Measurements from ENCODE around the gene NLGN1.

The NLGN1 gene

DNA sequence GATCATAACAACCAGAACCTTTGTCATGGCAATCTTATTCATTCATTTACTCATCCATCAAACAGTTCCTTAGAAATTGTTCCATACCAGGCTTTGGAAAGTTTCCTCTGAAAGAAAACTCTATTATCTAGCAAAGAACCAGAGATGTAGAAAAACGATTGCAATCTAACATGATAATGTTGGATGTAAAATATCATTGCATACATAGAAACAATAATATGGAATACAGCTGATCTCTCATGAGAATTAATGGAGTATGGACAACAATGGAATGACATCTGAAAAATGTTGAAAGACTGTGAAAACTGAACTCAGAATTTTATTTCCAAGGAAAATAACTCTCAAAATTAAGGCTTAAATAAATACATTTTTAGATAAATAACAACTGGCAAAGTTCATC lies 665.4 kb downstream of the NLGN1 start:
- H3K36me3 ChIP-seq (ENCODE audit: low read depth): no peaks in the 10 kb centered on the region
- H3K27ac ChIP-seq (ENCODE audit: poor library complexity, severe bottlenecking): no peak overlapping the region
- H3K9me3 ChIP-seq (ENCODE audit: severe bottlenecking): no peaks in the 10 kb centered on the region
- DNase-seq (ENCODE audit: low spot score) (no peak), ATAC-seq (ENCODE audit: low read depth) (no peak)
- no peak overlapping the region for H3K4me3 ChIP-seq (ENCODE audit: severe bottlenecking)
- TF ChIP-seq, protein P1, sequence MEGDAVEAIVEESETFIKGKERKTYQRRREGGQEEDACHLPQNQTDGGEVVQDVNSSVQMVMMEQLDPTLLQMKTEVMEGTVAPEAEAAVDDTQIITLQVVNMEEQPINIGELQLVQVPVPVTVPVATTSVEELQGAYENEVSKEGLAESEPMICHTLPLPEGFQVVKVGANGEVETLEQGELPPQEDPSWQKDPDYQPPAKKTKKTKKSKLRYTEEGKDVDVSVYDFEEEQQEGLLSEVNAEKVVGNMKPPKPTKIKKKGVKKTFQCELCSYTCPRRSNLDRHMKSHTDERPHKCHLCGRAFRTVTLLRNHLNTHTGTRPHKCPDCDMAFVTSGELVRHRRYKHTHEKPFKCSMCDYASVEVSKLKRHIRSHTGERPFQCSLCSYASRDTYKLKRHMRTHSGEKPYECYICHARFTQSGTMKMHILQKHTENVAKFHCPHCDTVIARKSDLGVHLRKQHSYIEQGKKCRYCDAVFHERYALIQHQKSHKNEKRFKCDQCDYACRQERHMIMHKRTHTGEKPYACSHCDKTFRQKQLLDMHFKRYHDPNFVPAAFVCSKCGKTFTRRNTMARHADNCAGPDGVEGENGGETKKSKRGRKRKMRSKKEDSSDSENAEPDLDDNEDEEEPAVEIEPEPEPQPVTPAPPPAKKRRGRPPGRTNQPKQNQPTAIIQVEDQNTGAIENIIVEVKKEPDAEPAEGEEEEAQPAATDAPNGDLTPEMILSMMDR (IDR thresholded peaks at IDR 0.05; ENCODE audit: poor library complexity, severe bottlenecking): no peak
- H3K27me3 ChIP-seq (ENCODE audit: insufficient read depth, poor library complexity, severe bottlenecking): no peaks in the 10 kb centered on the region
- H3K4me1 ChIP-seq (ENCODE audit: insufficient read depth, poor library complexity, severe bottlenecking): no peaks in the 10 kb centered on the region

DNA sequence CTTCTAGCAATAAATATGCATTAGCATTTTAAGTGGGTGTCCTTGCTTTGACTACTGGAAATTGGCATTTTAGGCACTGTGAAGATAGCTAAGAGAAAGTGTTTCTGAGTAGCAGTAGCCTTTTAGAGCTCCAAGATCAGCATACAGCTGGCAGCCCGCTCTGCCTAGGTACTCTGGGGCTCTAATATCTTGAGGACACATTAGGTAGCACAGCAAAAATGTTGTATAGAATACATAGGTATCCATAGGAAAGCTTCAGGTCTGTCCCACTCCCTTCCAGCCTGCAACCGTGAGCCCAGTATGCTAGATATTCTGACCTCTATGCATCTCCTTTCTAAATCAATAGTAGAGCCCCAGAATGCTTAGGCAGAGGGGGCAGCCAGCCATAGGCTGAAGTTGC lies 670.5 kb downstream of the NLGN1 start:
- Histone ChIP-seq H3K27me3 (ENCODE audit: insufficient read depth, poor library complexity, severe bottlenecking) (no peaks in the 10 kb centered on the region), H3K4me3 (ENCODE audit: severe bottlenecking) (no peak overlapping the region), H3K36me3 (ENCODE audit: low read depth) (no peaks in the 10 kb centered on the region), H3K4me1 (ENCODE audit: insufficient read depth, poor library complexity, severe bottlenecking) (no peaks in the 10 kb centered on the region), H3K27ac (ENCODE audit: poor library complexity, severe bottlenecking) (no peak overlapping the region), H3K9me3 (ENCODE audit: severe bottlenecking) (no peaks in the 10 kb centered on the region)
- TF ChIP-seq, protein P1 (IDR thresholded peaks at IDR 0.05; ENCODE audit: poor library complexity, severe bottlenecking): no peak
- no peak for DNase-seq (ENCODE audit: low spot score)
- ATAC-seq (ENCODE audit: low read depth): no peak

DNA sequence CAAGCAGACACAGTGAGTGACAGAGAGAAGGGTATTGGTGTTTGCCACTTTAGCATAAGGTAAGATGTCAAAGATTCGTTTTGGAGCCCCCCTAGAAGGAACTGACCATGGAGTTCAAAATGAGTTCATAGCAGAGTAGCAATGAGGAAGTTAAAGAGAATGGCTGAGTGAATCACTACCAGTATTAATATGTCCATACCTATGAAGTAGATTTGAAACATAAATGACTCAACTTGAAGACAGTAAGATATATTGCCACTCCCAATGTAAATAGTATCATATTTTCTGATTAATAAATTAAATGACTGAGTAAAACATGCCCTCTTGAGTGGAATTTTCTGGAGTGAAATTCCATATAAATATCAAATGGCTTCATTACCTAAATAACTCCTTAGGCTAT lies 675.1 kb downstream of the NLGN1 start:
- peak; percentile 53; the same call in 2 of the 3 replicates for ATAC-seq (ENCODE audit: low read depth)
- no peak for DNase-seq (ENCODE audit: low spot score)
- no peak overlapping the region for H3K27ac ChIP-seq (ENCODE audit: poor library complexity, severe bottlenecking)
- no peaks in the 10 kb centered on the region for H3K36me3 ChIP-seq (ENCODE audit: low read depth)
- H3K4me1 ChIP-seq (ENCODE audit: insufficient read depth, poor library complexity, severe bottlenecking): no peaks in the 10 kb centered on the region
- H3K27me3 ChIP-seq (ENCODE audit: insufficient read depth, poor library complexity, severe bottlenecking): no peaks in the 10 kb centered on the region
- TF ChIP-seq, protein P1 (IDR thresholded peaks at IDR 0.05; ENCODE audit: poor library complexity, severe bottlenecking): no peak
- no peak overlapping the region for H3K4me3 ChIP-seq (ENCODE audit: severe bottlenecking)
- H3K9me3 ChIP-seq (ENCODE audit: severe bottlenecking): no peaks in the 10 kb centered on the region

DNA sequence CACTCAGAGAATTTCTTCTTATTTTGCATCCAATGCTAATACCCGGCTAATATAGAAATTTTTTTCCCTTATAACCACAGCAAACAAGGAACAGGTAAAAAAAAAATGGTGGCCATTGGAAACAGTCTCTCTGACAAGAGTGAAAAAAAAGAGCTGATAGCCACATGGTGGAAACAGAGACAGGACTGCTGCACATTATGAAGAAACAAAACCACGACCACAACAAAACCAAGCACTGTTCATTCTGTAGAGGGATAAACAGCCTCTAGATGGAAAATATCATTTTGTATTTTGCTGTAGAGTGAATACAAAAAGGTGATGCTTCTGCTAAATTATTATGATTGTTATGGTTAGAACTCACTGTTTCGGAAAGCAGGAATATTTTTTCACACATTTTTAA lies 686.2 kb downstream of the NLGN1 start:
- DNase-seq (ENCODE audit: low spot score): no peak
- H3K4me3 ChIP-seq (ENCODE audit: severe bottlenecking): no peak overlapping the region
- H3K27me3 ChIP-seq (ENCODE audit: insufficient read depth, poor library complexity, severe bottlenecking): no peaks in the 10 kb centered on the region
- H3K9me3 ChIP-seq (ENCODE audit: severe bottlenecking): no peaks in the 10 kb centered on the region
- H3K4me1 ChIP-seq (ENCODE audit: insufficient read depth, poor library complexity, severe bottlenecking): no peaks in the 10 kb centered on the region
- TF ChIP-seq, protein P1 (IDR thresholded peaks at IDR 0.05; ENCODE audit: poor library complexity, severe bottlenecking): no peak
- H3K36me3 ChIP-seq (ENCODE audit: low read depth): no peaks in the 10 kb centered on the region
- ATAC-seq (ENCODE audit: low read depth): no peak
- no peak overlapping the region for H3K27ac ChIP-seq (ENCODE audit: poor library complexity, severe bottlenecking)

GRCh38 chr3:174089592-174089991 lies 692.0 kb downstream of the NLGN1 start:
- Histone ChIP-seq H3K27me3 (ENCODE audit: insufficient read depth, poor library complexity, severe bottlenecking) (no peaks in the 10 kb centered on the region), H3K9me3 (ENCODE audit: severe bottlenecking) (no peaks in the 10 kb centered on the region), H3K4me1 (ENCODE audit: insufficient read depth, poor library complexity, severe bottlenecking) (no peaks in the 10 kb centered on the region), H3K4me3 (ENCODE audit: severe bottlenecking) (no peak overlapping the region), H3K36me3 (ENCODE audit: low read depth) (no peaks in the 10 kb centered on the region), H3K27ac (ENCODE audit: poor library complexity, severe bottlenecking) (no peak overlapping the region)
- DNase-seq (ENCODE audit: low spot score) (no peak), ATAC-seq (ENCODE audit: low read depth) (no peak)
- TF ChIP-seq, protein P1 (IDR thresholded peaks at IDR 0.05; ENCODE audit: poor library complexity, severe bottlenecking): no peak

All from RWPE2 (cell line).